Spleen (tissue), 11 donors: Measurements from ENCODE around the gene RIMKLA. TPM values are rescaled to one million over a fixed set of nuclear protein-coding genes. Genes with fewer than 3 reads are reported as not detected.

Experiments used
- DNase-seq: peaks from one replicate; pipeline ENCODE4 v3.0.0-alpha.2; 2020
- H3K27ac ChIP-seq, 8 donors: fragments of 200-600 bp; sonication (generic) in 7 of 8; 1 replicate in 4 of 8; 2 replicates in 4 of 8; pipeline versions ENCODE4 v1.5.0 to v1.8.0; 2016 to 2021; ENCODE audit warnings: inconsistent platforms in 4 of 8, mild to moderate bottlenecking in 4 of 8, moderate library complexity in 1 of 8
- H3K27me3 ChIP-seq, 7 donors: fragments of 200-600 bp; sonication (generic) in 6 of 7; replicated peaks in 1 of 7; 1 replicate in 4 of 7; 2 replicates in 3 of 7; pipeline versions ENCODE4 v1.5.0 to v1.8.0; 2016 to 2021; ENCODE audit warnings: inconsistent platforms in 3 of 7, mild to moderate bottlenecking in 1 of 7
- H3K36me3 ChIP-seq, 6 donors: fragments of 200-600 bp; sonication (generic) in 5 of 6; 1 replicate in 4 of 6; 2 replicates in 2 of 6; pipeline versions ENCODE4 v1.5.0 to v1.8.0; 2016 to 2021; ENCODE audit warnings: inconsistent platforms in 2 of 6
- H3K4me1 ChIP-seq, 6 donors: fragments of 200-600 bp; sonication (generic) in 5 of 6; 1 replicate in 3 of 6; 2 replicates in 3 of 6; pipeline versions ENCODE4 v1.5.0 to v1.8.0; 2016 to 2021; ENCODE audit warnings: inconsistent platforms in 3 of 6
- H3K4me3 ChIP-seq, 8 donors: fragments of 200-600 bp; sonication (generic) in 7 of 8; 1 replicate in 4 of 8; 2 replicates in 4 of 8; pipeline versions ENCODE4 v1.5.0 to v1.8.0; 2016 to 2021; ENCODE audit warnings: inconsistent platforms in 4 of 8, mild to moderate bottlenecking in 4 of 8, moderate library complexity in 2 of 8
- H3K9me3 ChIP-seq, 8 donors: fragments of 200-600 bp; sonication (generic) in 7 of 8; 1 replicate in 4 of 8; 2 replicates in 4 of 8; pipeline versions ENCODE4 v1.5.0 to v1.8.0; 2016 to 2021; ENCODE audit warnings: inconsistent platforms in 4 of 8
- POLR2A ChIP-seq, 3 donors: fragments of 450-650 bp; IDR thresholded peaks; one replicate each; pipeline ENCODE4 v1.5.1; 2017; ENCODE audit warnings: antibody characterized with exemption in 3 of 3, mild to moderate bottlenecking in 1 of 3
- POLR2AphosphoS5 ChIP-seq, 3 donors: sonication (generic); formaldehyde crosslinking; IDR thresholded peaks; one replicate each; pipeline ENCODE4 v1.5.1; 2017; ENCODE audit warnings: antibody characterized with exemption in 3 of 3
- WGBS, 5 donors: extraction: QIAGEN DNeasy Blood & Tissue Kit in 3 of 5; methylation state at CpG; one replicate each; pipeline versions ENCODE4 v1.1.5 to v1.1.7; 2013 to 2018; 5-methylcytosine and 5-hydroxymethylcytosine counted together
- intact Hi-C: fragments of 100-400 bp; cut with DNase I; formaldehyde crosslinking; loops from one replicate; pipeline ENCODE4 v1.15.0; 2023; ENCODE audit warnings: low total_unique reads
- polyA plus RNA-seq, 3 donors: library from polyadenylated mRNA; stranded (reverse); fragments of 200-250 nt; gene quantifications; one replicate each; pipeline ENCODE4 v1.2.1, GENCODE V29; 2013
- total RNA-seq, 7 donors: library from RNA; depleted of rRNA in 3 of 7; stranded (reverse); fragments of >200 nt in 3 of 7; fragmentation: NEBNext Ultra II Directional in 4 of 7; extraction: Animal tissue kit (Norgen Biotek cat#: 25700) in 4 of 7; gene quantifications; one replicate each; pipeline versions ENCODE4 v1.1.0 to v1.2.1, GENCODE V29; 2016 to 2021
- TF ChIP-seq, protein P1 (sequence below), 11 experiments: fragments of 200-600 bp in 7 of 11; fragments of 450-650 bp in 4 of 11; sonication (generic) in 4 of 11; IDR thresholded peaks in 8 of 11; conservative IDR thresholded peaks in 3 of 11; 1 replicate in 7 of 11; 2 replicates in 4 of 11; pipeline versions ENCODE4 v1.4.0 to v1.8.0; 2016 to 2021; ENCODE audit warnings: antibody characterized with exemption in 11 of 11, inconsistent platforms in 4 of 11, mild to moderate bottlenecking in 1 of 11
- donor health status: healthy with polysubstance abuse.
- donor health status: DM: no; HTN: no; CAD: no; lungs with moderate emphysema.
- donor health status: DM: no; HTN: no; CAD: no.
- donor health status: Bipolar disorder and iron deficiency.
- donor health status: healthy.
- donor health status: DM: no; HTN: no; CAD: no.
- donor health status: DM: yes; HTN: yes; CAD: no.

RIMKLA gene
- total and polyA plus RNA-seq, 10 donors: 0.06 to 1.4 (median 0.28) TPM

DNA sequence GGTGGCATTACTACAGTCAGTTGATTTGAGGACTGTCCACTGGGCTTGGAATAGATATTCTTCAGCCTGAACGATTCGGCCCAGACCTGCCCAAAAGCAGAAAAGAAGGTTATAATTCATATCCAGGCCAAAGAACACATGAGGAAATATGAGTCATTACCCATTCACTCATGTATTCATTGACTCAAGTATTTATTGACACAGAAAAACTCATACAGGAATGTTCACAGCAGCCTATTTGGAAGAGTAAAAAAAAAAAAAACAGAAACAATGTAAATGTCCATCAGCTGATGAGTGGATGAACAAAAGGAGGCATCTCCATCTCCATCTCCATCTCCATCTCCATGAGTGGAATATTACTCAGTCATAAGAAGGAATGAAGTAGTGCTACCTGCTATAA is 59.3 kb downstream of the RIMKLA start:
- Histone ChIP-seq H3K27ac (no peak overlapping the region), H3K4me3 (no peak overlapping the region), H3K4me1 (no peaks in the 10 kb centered on the region), H3K36me3 (no peaks in the 10 kb centered on the region), H3K27me3 (no peaks in the 10 kb centered on the region), H3K9me3 (no peaks in the 10 kb centered on the region)
- intact Hi-C loops: no loop called here
- DNase-seq: no peak
- TF ChIP-seq POLR2AphosphoS5 (IDR thresholded peaks at IDR 0.05) (no peak), POLR2A (IDR thresholded peaks at IDR 0.05) (no peak)
- TF ChIP-seq, protein P1, sequence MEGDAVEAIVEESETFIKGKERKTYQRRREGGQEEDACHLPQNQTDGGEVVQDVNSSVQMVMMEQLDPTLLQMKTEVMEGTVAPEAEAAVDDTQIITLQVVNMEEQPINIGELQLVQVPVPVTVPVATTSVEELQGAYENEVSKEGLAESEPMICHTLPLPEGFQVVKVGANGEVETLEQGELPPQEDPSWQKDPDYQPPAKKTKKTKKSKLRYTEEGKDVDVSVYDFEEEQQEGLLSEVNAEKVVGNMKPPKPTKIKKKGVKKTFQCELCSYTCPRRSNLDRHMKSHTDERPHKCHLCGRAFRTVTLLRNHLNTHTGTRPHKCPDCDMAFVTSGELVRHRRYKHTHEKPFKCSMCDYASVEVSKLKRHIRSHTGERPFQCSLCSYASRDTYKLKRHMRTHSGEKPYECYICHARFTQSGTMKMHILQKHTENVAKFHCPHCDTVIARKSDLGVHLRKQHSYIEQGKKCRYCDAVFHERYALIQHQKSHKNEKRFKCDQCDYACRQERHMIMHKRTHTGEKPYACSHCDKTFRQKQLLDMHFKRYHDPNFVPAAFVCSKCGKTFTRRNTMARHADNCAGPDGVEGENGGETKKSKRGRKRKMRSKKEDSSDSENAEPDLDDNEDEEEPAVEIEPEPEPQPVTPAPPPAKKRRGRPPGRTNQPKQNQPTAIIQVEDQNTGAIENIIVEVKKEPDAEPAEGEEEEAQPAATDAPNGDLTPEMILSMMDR (IDR thresholded peaks at IDR 0.05 in 8 of 11, conservative IDR thresholded peaks at IDR 0.05 in 3 of 11): no peak
- WGBS, 5 donors: 65 to 88% (median 85%) methylated on average over 2 of the region's 2 CpGs

DNA sequence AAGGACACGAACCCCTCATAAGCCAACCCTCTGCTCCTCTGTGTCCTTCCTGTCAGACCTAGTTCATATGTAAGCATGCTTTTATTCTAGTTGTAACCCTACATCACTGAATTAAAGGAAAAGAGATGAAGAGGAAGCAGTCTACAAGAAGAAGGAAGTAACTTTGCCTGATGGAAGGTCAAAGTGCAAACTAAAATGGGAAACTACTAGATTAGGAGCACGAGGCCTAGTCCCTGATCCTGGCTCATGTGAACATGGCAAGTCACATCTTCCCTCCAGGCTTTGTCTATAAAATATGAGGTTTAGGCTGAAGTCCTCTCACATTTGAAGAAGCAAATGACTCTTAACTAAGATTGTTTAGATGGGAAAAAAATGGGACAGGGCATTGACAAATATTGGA is 62.1 kb downstream of the RIMKLA start:
- WGBS, 5 donors: 27 to 59% (median 36%) methylated on average over 2 of the region's 2 CpGs
- intact Hi-C loops: no loop called here

DNA sequence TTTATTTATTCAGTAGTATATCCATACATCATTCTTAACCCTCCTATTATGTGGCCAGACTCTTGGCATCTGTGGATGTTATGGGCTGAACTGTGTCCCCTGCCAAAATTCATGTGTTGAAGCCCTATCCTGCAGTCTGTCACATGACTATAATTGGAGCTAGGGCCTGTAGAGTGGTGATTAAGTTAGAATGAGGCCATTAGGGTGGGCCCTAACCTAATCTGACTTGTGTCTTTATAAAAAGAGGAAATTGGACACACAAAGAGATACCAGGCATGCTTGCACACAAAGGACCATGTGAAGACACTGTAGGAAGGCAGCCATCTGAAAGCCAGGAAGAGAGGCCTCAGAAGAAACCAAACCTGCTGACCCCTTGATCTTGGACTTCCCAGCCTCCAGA is 68.7 kb downstream of the RIMKLA start:
- Histone ChIP-seq H3K9me3 (no peaks in the 10 kb centered on the region), H3K27ac (no peak overlapping the region), H3K4me3 (no peak overlapping the region), H3K36me3 (no peaks in the 10 kb centered on the region), H3K4me1 (no peaks in the 10 kb centered on the region), H3K27me3 (no peaks in the 10 kb centered on the region)
- intact Hi-C loops: no loop called here
- DNase-seq: no peak
- TF ChIP-seq POLR2AphosphoS5 (IDR thresholded peaks at IDR 0.05) (no peak), POLR2A (IDR thresholded peaks at IDR 0.05) (no peak)
- TF ChIP-seq, protein P1 (IDR thresholded peaks at IDR 0.05 in 8 of 11, conservative IDR thresholded peaks at IDR 0.05 in 3 of 11): no peak

More for the DNA sequence above, 62.1 kb downstream of the RIMKLA start:
- TF ChIP-seq, protein P1 (IDR thresholded peaks at IDR 0.05 in 8 of 11, conservative IDR thresholded peaks at IDR 0.05 in 3 of 11): no peak
- no peak for TF ChIP-seq POLR2AphosphoS5 (IDR thresholded peaks at IDR 0.05)
- no peak for TF ChIP-seq POLR2A (IDR thresholded peaks at IDR 0.05)
- no peaks in the 10 kb centered on the region for H3K4me1 ChIP-seq
- H3K36me3 ChIP-seq: no peaks in the 10 kb centered on the region
- DNase-seq: no peak
- no peak overlapping the region for H3K27ac ChIP-seq
- H3K27me3 ChIP-seq: no peaks in the 10 kb centered on the region
- no peaks in the 10 kb centered on the region for H3K9me3 ChIP-seq
- H3K4me3 ChIP-seq: no peak overlapping the region

DNA sequence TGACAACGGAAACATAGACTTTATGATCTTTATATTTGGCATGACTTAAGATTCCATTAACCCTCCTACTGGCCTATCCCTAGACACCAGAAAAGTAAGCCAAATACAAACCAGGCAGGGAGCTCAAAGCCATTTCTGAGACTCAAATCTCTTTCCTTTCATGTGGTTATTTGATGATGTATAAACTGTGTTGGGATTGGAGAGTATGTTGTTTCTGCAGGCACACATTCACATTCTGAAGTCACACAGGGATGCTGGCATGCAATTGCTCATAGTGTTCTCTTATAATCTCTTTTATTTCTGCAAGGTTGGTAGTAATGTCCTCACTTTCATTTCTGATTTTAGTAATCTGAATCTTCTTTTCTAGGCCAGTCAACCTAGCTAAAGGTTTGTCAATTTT is 69.5 kb downstream of the RIMKLA start:
- no peaks in the 10 kb centered on the region for H3K27me3 ChIP-seq
- H3K4me3 ChIP-seq: no peak overlapping the region
- TF ChIP-seq POLR2A (IDR thresholded peaks at IDR 0.05) (no peak), POLR2AphosphoS5 (IDR thresholded peaks at IDR 0.05) (no peak)
- TF ChIP-seq, protein P1 (IDR thresholded peaks at IDR 0.05 in 8 of 11, conservative IDR thresholded peaks at IDR 0.05 in 3 of 11): no peak
- intact Hi-C loops: no loop called here
- no peaks in the 10 kb centered on the region for H3K9me3 ChIP-seq
- no peak overlapping the region for H3K27ac ChIP-seq
- H3K36me3 ChIP-seq: no peaks in the 10 kb centered on the region
- H3K4me1 ChIP-seq: peaks cover 0 to 2% (median 1%) of the 10 kb centered on the region in 6 donors
- WGBS, 5 donors: 86 to 96% (median 93%) methylated on average over 1 of the region's 1 CpG
- DNase-seq: no peak
